Activated T-cell treated with anti-CD3 and anti-CD28 coated beads, Interleukin-2, amount 50 U/mL, for 1 hour (primary cell): ENCODE measurements around the gene DYNC1I1.

Source experiments
- DNase-seq: peaks from one replicate; pipeline ENCODE4 v3.0.0-alpha.2; 2020

The DYNC1I1 gene

GRCh38 chr7:95976369-95977060 lies 204.2 kb downstream of the DYNC1I1 start:
- DNase-seq = no peak

DNA sequence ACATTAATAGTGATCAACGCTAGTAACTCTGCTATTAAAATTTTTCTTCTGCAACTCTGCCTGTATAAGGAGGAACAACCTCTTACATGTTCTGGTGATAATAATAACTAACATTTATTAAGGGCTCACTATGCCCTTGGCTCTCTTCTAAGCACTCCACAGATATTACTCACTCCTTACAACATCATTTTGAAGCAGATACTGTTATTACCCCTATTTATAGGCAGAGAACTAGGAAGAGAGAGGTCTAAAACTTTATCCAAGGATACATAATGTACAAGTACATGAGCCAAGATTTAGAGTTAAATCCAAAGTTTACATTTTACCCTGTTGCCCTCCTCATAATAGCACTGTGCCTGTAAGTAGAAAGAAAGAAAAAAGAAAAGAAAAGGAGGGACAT lies 205.6 kb downstream of the DYNC1I1 start:
- DNase-seq = no peak

DNA sequence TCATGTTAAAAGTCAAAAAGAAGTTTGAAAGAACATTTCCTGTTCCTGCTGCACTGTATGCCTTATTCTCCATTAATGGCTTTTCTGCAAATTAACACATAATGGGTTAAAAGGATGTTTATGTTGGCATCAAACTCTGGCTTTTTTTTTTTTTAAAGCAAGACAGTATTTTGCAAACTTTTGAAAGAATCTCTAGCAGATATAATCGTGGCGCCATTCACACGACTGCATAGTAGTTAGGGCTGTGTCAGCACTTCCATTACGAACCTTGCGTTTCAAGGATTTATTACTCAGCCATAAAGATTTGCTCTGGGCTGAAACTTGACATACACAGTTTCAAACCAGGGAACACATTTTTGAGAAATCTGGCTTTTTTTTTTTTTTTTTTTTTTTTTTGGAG lies 207.8 kb downstream of the DYNC1I1 start:
- DNase-seq = no peak

GRCh38 chr7:95980706-95981105 lies 208.4 kb downstream of the DYNC1I1 start:
- DNase-seq = no peak

GRCh38 chr7:95986178-95986764 lies 213.9 kb downstream of the DYNC1I1 start:
- no peak for DNase-seq

GRCh38 chr7:95989301-95989700 lies 216.9 kb downstream of the DYNC1I1 start:
- DNase-seq = no peak

DNA sequence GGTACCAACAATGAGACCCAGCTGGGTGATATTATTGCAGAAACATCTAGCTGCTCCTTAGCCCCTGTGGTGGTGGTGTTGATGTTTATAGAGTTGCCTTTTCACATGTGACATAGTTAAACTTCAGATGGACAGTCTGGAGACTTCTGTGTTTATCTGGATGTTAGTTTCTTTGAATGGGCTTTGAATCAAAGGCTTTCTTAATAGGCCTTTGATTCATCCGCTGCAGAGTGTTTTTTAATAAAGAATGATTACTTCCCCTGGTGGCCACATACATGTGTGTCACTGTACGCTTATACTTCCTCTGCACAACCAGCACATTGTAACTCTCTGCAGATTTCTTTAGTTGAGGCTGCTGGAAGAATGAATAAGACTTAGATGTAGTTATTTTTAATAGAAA lies 221.0 kb downstream of the DYNC1I1 start:
- DNase-seq = no peak

DNA sequence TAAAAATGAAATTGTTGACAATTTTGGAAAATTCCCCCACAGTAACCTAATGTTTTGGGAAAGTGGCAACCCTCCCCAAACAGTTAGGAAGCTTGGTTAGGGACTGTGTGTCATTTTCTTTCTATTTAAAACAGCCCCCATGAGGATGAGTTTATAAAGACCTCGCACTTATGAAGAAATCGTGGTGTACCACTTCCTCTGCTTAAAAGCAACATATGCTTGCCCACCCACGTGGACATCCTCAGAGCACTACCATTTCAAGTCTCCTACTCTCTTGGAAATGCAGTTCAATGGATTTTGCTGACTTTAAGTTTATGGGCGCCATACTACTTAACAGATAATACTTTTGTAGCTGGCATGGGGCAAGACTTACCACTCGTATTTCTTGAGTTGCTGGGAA lies 223.8 kb downstream of the DYNC1I1 start:
- DNase-seq = no peak

DNA sequence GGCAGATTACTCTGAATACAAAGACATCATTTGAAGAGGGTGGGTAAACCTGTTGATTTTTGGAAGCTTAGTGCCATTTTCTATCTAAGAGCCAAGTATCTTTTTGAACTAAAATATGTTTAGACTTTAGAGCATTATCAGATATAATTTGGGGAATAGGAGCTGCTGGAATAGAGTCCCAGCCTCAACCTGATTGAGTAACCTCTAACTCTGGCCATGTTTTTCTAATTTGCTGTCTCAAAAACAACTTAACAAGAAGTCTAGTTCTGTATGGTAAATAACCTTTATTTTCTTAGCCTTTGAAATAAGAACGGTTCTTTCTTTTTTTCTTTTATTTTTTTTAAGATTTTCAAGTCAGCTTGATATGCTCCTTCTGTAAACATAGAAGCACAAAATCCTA lies 224.5 kb downstream of the DYNC1I1 start:
- no peak for DNase-seq

DNA sequence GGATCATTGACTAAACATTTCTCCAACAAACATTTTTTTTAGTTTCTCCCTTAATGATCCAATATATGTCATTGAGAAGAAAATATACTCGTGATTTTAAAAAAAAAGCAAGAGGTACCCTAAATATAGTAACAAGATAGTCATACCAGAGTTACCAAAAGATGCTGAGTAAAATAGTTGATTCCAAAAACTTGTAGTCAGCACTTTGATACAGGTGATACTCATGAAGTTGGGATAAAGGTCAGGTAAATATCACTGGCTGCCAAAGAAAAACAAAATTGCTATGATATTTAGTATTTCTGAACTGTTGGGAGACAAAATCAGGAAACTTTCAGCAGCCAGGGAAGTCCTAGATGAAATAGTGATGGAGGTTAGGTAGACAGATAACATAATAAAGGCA lies 225.3 kb downstream of the DYNC1I1 start:
- DNase-seq = no peak

GRCh38 chr7:95999481-95999880 lies 227.1 kb downstream of the DYNC1I1 start:
- no peak for DNase-seq

GRCh38 chr7:96004578-96004977 lies 232.2 kb downstream of the DYNC1I1 start:
- no peak for DNase-seq

DNA sequence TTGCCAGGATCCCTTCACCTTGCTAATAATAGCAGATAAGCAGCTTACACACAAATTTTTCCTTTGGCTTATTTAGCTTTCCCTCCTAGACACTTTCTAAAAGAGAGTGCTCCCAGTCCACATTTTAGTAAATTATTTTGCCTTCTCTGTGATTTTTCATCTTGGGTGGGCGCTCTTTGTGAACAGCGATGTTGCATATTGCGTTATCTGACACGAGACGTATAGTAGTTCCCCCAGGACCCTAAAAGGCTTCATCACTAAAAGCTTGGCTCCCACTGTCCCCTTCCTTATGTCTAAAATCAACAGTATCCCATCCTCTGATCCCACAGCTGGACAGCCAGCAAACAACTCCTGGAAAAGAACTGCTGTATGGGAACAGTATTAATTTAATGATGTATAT lies 232.9 kb downstream of the DYNC1I1 start:
- DNase-seq = no peak

GRCh38 chr7:96009148-96009547 lies 236.8 kb downstream of the DYNC1I1 start:
- no peak for DNase-seq

DNA sequence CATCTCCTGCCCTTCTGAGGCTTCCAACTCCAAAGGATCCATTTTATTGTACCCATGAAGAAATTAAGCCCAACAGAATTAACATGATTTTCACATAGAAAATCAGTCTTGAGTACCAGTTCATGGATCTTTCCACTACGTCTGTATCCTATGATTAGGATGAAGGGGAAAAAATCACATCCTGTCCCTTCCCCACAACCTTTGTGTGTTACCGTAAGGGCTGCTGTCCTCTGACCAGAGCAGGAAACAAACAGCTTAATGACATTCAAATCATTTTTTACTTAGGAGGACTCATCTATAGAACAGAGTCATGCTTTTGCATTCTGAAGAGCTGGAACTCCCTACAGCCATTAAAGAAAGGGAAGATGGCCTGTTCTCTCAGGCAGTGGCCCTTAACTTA lies 241.5 kb downstream of the DYNC1I1 start:
- DNase-seq = no peak

- DNase-seq = no peak
Observed at GRCh38 chr7:96014617-96015016, 242.3 kb downstream of the DYNC1I1 start.

DNA sequence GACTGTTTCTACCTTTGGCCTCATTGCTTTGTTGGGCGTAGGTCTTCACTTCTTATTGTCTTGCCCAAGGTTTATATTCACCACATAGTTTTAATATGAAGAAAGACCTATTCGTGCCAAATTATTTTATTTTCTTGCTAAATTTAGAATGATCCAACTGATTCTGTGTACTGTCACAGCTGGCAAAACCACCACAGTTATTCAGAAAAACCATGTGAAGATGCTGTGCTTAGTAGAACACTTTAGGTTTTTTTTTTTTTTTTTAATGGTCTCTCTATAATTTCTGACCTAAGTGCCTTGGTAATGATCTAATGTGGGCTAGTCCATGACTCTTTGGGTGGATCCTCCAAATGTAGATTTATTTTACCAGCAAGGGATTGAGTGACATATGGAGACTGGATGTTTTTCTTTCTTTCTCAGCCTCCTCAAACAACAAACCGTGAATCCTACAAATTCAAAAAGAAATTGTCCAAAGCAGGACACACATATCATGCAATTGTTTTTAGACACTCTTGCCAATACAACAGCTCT lies 243.8 kb downstream of the DYNC1I1 start:
- no peak for DNase-seq

DNA sequence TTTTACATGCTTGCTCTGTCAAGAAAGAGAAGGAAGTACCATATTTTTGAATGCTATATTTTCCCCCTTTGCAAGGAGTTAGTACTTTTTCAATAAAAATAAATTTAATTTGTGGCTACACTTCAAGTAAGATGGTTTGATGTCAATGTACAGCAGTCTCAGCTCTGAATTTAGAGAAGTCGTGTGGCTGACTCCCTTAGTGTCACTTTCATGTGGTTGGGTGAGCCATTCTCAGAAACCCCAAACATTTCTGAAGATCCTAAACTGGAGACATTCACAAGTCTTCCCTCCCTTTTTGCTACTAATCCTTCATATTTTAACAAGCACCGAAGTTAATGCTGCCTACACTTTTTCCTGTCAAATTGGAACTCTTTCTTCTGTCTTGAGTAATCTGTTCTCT lies 244.4 kb downstream of the DYNC1I1 start:
- no peak for DNase-seq

GRCh38 chr7:96017877-96018276 lies 245.5 kb downstream of the DYNC1I1 start:
- DNase-seq = no peak

DNA sequence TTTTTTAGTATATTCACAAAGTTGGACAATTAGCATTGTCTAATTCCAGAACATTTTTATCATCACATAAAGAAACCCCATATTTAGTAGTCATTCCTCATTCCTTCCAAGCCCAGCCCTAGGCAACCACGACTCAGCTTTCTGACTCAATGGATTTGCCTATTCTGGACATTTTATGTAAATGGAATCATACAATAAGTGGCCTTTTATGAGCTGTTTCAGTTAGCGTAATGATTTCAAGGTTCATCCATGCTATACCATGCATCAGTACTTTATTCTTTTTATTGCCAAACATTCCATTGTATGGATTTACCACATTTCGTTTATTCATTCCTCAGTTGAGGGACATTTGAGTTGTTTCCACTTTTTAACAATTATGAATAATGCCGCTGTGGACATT lies 249.2 kb downstream of the DYNC1I1 start:
- DNase-seq = no peak

DNA sequence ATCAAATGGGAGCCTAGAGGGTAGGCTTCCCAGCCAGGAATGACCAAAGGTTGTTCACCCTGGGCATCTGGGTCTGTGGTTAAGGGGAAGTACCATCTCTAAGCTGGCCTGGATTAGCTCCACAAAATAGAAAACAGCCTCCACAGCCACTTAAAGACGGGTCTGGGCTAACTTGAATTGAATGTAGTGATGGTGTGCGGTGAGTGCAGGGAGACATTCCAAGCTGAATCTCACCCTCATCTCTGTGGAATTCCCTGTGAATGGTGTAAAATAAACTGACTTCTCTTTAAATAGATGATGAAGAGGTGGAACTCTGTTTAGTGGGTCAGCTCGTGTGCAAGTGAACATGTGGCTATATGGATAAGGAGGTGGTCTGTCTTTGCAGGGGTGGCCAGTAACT lies 251.0 kb downstream of the DYNC1I1 start:
- DNase-seq = no peak

DNA sequence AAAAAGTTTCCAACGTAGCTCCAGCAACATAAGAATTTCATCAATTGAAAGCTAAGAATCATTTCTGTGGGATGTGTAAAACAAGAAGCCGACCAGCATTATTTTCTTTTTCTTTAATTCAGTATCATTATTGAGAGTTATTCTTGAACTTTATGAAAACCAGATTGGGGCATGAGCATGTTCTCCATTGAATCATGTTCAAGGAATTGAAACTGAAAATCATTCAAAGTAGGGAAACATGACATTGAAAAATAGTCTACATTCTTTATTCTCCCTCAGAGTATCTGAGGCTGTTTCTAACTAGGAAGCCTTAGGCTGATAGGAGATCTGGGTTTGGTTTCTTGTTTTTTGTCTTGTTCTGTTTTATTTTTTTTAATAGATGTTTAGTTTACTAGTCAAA lies 253.7 kb downstream of the DYNC1I1 start:
- DNase-seq = no peak

DNA sequence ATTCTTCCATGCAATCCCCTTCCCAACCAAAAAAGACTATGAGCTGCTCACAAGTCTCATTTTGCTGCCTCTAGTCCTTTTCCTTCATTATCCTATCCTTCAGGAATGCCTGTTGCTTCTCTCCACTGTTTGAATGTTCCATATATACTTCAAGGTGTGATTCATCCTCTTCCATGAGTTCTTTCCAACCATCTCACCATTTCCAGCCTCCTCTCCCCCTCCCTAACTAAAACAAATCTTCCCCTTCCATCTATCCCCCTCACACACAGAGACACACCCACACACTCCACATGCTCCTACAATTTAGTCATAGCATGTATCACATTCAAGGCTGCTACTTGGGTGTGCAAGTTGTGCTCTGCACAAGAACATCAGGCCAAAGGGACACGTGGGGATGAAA lies 254.3 kb downstream of the DYNC1I1 start:
- DNase-seq = no peak

DNA sequence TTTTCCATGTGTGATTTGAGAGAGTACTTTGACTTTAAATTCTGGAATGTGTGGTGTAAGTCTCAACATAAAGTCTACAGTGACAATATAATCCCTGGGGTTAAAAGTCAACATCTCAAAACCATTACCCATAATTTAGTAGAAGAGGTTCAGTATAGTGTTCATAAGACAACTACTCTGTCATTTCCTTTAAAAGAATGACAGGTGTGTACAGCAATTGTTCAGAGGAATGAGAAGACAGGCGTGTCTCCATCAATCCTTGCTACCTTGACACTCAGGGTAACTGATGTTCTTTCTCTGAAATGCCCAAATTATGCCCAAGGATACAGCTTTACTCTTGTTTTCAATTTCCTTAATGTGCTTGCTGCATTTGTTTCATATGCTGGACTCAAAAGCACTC lies 256.4 kb downstream of the DYNC1I1 start:
- DNase-seq = no peak

- DNase-seq = no peak
Observed at GRCh38 chr7:96033009-96033598, 260.8 kb downstream of the DYNC1I1 start.
